K562 (cell line): Measurements from ENCODE around the gene YIPF5. TPM values are rescaled to one million over a fixed set of nuclear protein-coding genes. Genes with fewer than 3 reads are reported as not detected.

ENCODE experiments used
- ATAC-seq: fragments of 200-7000 bp; cut with Tn5 transposase; 3 replicates; pipeline ENCODE4 v1.9.1; 2020; ENCODE audit warnings: moderate library complexity
- BruUV-seq: library from RNA; stranded (reverse); fragments of 400-500 nt; replicated peaks from 2 replicates; lab custom pipeline; 2021; lab: Mats Ljungman, UMichigan
- CTCF ChIA-PET: fragments of 300-600 bp; formaldehyde crosslinking; extraction: SDS; loops from one replicate; lab custom pipeline; 2021; ENCODE audit warnings: low intra/inter-chr PET ratio; lab: Yijun Ruan, JAX
- POLR2A ChIA-PET: fragments of 300-600, 350-650 bp; sonication (Branson Sonifier 250); formaldehyde crosslinking; extraction: SDS; loops from one replicate; lab custom pipeline; 2021; ENCODE audit warnings: antibody characterized with exemption, inconsistent platforms; lab: Yijun Ruan, JAX
- DNase-seq, 4 experiments: peaks; one replicate each; pipeline versions ENCODE4 v3.0.0 to v3.0.0-alpha.2; 2011 to 2018; ENCODE audit warnings: low spot score in 3 of 4, mixed read lengths in 3 of 4; ENCODE audit errors: extremely low read depth in 1 of 4
- FAIRE-seq: peaks from 2 replicates; lab custom pipeline; 2011; peaks lifted over from hg19 to GRCh38; lab: Jason Lieb, UNC
- H2AFZ ChIP-seq: 2 replicates; pipeline ENCODE4 v1.6.0; 2011; ENCODE audit warnings: low read depth, low read length, control low read depth, inconsistent platforms
- H3K27ac ChIP-seq: fragments of 200-600 bp; 3 replicates; pipeline ENCODE4 v1.8.0; 2011; ENCODE audit warnings: low read depth, mild to moderate bottlenecking, control low read depth, inconsistent platforms, low read length, moderate library complexity, mixed read lengths; ENCODE audit errors: extremely low read depth
- H3K27me3 ChIP-seq, 2 experiments: fragments of 300-600 bp in 1 of 2; 2 replicates in 1 of 2; 3 replicates in 1 of 2; pipeline versions ENCODE4 v1.6.0 to v1.8.0; 2011; ENCODE audit warnings: inconsistent platforms in 2 of 2, low read length in 2 of 2, mild to moderate bottlenecking in 1 of 2, mixed read lengths in 1 of 2, moderate library complexity in 1 of 2; ENCODE audit not compliant: control insufficient read depth in 2 of 2, insufficient read depth in 2 of 2
- H3K36me3 ChIP-seq: fragments of 300-600 bp; 3 replicates; pipeline ENCODE4 v1.8.0; 2011; ENCODE audit warnings: mild to moderate bottlenecking, low read length, inconsistent platforms; ENCODE audit not compliant: control insufficient read depth, insufficient read depth
- H3K4me1 ChIP-seq, 2 experiments: fragments of 200-600 bp in 1 of 2; replicated peaks in 1 of 2; 2 replicates in 1 of 2; 3 replicates in 1 of 2; pipeline versions ENCODE4 v1.5.1 to v1.8.0; 2011; ENCODE audit warnings: inconsistent platforms in 2 of 2, low read length in 2 of 2, mild to moderate bottlenecking in 1 of 2, mixed read lengths in 1 of 2, moderate library complexity in 1 of 2; ENCODE audit not compliant: control insufficient read depth in 2 of 2, insufficient read depth in 2 of 2
- H3K4me2 ChIP-seq: 2 replicates; pipeline ENCODE4 v1.6.1; 2011; ENCODE audit warnings: low read length, control low read depth, inconsistent platforms, mixed read lengths; ENCODE audit not compliant: insufficient read depth
- H3K4me3 ChIP-seq: fragments of 200-600 bp; sonication (generic), shearing (Covaris generic); 2 replicates; pipeline ENCODE4 v1.5.1; 2016; ENCODE audit warnings: control low read depth, inconsistent platforms
- H3K79me2 ChIP-seq: fragments of 200-600 bp; 3 replicates; pipeline ENCODE4 v1.8.0; 2011; ENCODE audit warnings: low read length, inconsistent platforms; ENCODE audit not compliant: control insufficient read depth, insufficient read depth
- H3K9ac ChIP-seq, 2 experiments: 2 replicates each; pipeline versions ENCODE4 v1.6.0 to v1.6.1; 2011; ENCODE audit warnings: low read depth in 2 of 2, low read length in 2 of 2, control low read depth in 1 of 2, inconsistent platforms in 1 of 2, mild to moderate bottlenecking in 1 of 2, mixed read lengths in 1 of 2; ENCODE audit not compliant: insufficient read depth in 1 of 2
- H3K9me1 ChIP-seq: one replicate; pipeline ENCODE4 v1.6.0; 2011; ENCODE audit warnings: inconsistent platforms, mild to moderate bottlenecking, low read length, moderate library complexity; ENCODE audit not compliant: control insufficient read depth, insufficient read depth
- H3K9me3 ChIP-seq: replicated peaks from 2 replicates; pipeline ENCODE4 v1.5.1; 2011; ENCODE audit warnings: low read depth, low read length, inconsistent platforms; ENCODE audit not compliant: control insufficient read depth, insufficient read depth
- H4K20me1 ChIP-seq: replicated peaks from 2 replicates; pipeline ENCODE4 v1.6.1; 2011; ENCODE audit warnings: low read length, inconsistent platforms, mixed read lengths; ENCODE audit not compliant: control insufficient read depth, insufficient read depth
- CC2D1A ChIP-seq: fragments of 450-650 bp; IDR thresholded peaks from 2 replicates; pipeline ENCODE4 v1.6.1; 2017; ENCODE audit warnings: mild to moderate bottlenecking
- GTF2E2 ChIP-seq: fragments of 200-800 bp; sonication (Bioruptor generic); IDR thresholded peaks from 2 replicates; pipeline ENCODE4 v1.6.1; 2016; ENCODE audit warnings: missing genetic modification characterization, missing compliant biosample characterization
- HDAC8 ChIP-seq: fragments of 450-650 bp; IDR thresholded peaks from 2 replicates; pipeline ENCODE4 v1.6.1; 2016; ENCODE audit warnings: mild to moderate bottlenecking, missing genetic modification characterization, moderate library complexity, missing compliant biosample characterization
- SETDB1 ChIP-seq: IDR thresholded peaks from one replicate; pipeline ENCODE4 v1.6.1; 2012; ENCODE audit warnings: low read length, control low read depth, inconsistent platforms
- ZNF253 ChIP-seq: fragments of 250-450 bp; sonication (Bioruptor Pico); conservative IDR thresholded peaks from 2 replicates; pipeline ENCODE4 v1.6.1; 2021; ENCODE audit warnings: mild to moderate bottlenecking
- ZNF274 ChIP-seq: IDR thresholded peaks from 2 replicates; pipeline ENCODE4 v1.6.1; 2011; ENCODE audit warnings: low read depth, mild to moderate bottlenecking, low read length, moderate library complexity, borderline replicate concordance
- whole genome bisulfite sequencing: fragments of 100-300 bp; shearing (Covaris generic); methylation state at CpG from one replicate; pipeline ENCODE4 v1.1.6; 2016; ENCODE audit warnings: low coverage, mixed read lengths; ENCODE audit not compliant: insufficient coverage; ENCODE audit errors: missing lambda C conversion rate; 5-methylcytosine and 5-hydroxymethylcytosine counted together
- in situ Hi-C: fragments of 300-500 bp; cut with MboI; formaldehyde crosslinking; loops from 4 replicates; pipeline ENCODE4 v1.15.0; 2018; ENCODE audit warnings: inconsistent platforms, mixed read lengths
- intact Hi-C: fragments of 100-400 bp; cut with micrococcal nuclease; formaldehyde crosslinking; loops from 2 replicates; pipeline ENCODE4 v1.14.2; 2022
- polyA plus RNA-seq, 8 experiments: library from polyadenylated mRNA; depleted of rRNA in 4 of 8; stranded (reverse) in 5 of 8; unstranded in 3 of 8; fragments of >200 nt; fragmentation: Nextera tagmentation in 2 of 8; fragmentation: Illumina TruSeq in 1 of 8; extraction: Ambion mirVana in 2 of 8; extraction: Trizol in 1 of 8; gene quantifications; 2 replicates each; pipeline versions ENCODE4 v1.2.1 to v1.2.3, GENCODE V29; 2011 to 2014; ENCODE audit warnings: inconsistent platforms in 1 of 8, missing spikeins in 1 of 8
- total RNA-seq, 7 experiments: library from RNA; depleted of rRNA in 6 of 7; stranded (reverse); fragments of >200 nt in 6 of 7; fragmentation: Illumina TruSeq in 2 of 7; extraction: Trizol in 2 of 7; gene quantifications; 2 replicates each; pipeline versions ENCODE4 v1.2.1 to v1.2.3, GENCODE V29; 2011 to 2021; ENCODE audit warnings: low replicate concordance in 1 of 7
- TF ChIP-seq, protein P1 (sequence below): sonication (generic); formaldehyde crosslinking; IDR thresholded peaks from 2 replicates; pipeline ENCODE4 v1.9.0; 2022; ENCODE audit warnings: mild to moderate bottlenecking, missing genetic modification reagents

The YIPF5 gene
- total and polyA plus RNA-seq, 9 of the 15 experiments (the other 6 are each of a cell fraction or from before 2014, with no cell fraction given): 12.1 to 52.9 (median 33.7) TPM

DNA sequence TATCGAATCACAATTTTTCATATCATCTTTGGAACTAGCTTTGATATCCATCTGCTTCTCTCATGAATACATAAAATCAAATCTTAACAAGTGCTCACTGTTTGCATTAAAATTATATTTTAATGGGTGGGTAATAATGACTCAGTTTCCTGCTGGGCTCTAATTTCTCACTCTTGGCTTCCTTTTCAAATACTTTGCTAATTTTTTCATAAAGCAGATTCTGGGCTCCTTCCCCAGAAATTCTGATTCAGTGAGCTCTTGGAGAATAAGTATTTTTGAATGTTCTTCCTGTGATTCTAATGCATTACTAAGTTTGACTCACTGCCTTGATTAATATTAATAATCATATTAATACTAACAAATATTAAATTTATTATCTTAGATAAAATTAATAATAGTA, 48.9 kb downstream of the YIPF5 start:
- DNase-seq (no peak), ATAC-seq (no peak), FAIRE-seq (no peak)
- TF ChIP-seq HDAC8 (no peak), CC2D1A (no peak), ZNF253 (CRISPR knock-in tag) (no peak), GTF2E2 (tag) (no peak), SETDB1 (no peak), ZNF274 (no peak)
- TF ChIP-seq, protein P1, sequence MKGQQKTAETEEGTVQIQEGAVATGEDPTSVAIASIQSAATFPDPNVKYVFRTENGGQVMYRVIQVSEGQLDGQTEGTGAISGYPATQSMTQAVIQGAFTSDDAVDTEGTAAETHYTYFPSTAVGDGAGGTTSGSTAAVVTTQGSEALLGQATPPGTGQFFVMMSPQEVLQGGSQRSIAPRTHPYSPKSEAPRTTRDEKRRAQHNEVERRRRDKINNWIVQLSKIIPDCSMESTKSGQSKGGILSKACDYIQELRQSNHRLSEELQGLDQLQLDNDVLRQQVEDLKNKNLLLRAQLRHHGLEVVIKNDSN: no peak
- intact Hi-C loops (no loop called here), in situ Hi-C loops (no loop called here)
- Histone ChIP-seq H3K9me3 (no peaks in the 10 kb centered on the region), H3K9ac (no peak overlapping the region), H3K79me2 (no peaks in the 10 kb centered on the region), H3K27ac (no peak overlapping the region), H4K20me1 (no peaks in the 10 kb centered on the region), H3K4me2 (no peak overlapping the region), H2AFZ (no peak overlapping the region), H3K4me1 (no peaks in the 10 kb centered on the region), H3K4me3 (no peak overlapping the region), H3K9me1 (no peaks in the 10 kb centered on the region), H3K27me3 (no peaks in the 10 kb centered on the region), H3K36me3 (no peaks in the 10 kb centered on the region)
- no TSS peak for BruUV-seq
- 0% methylated on average over 1 of the region's 1 CpG for WGBS
- ChIA-PET CTCF (no interaction called here), POLR2A (no interaction called here)
